Suppressor macrophage treated with lipopolysaccharide for 4 hours (primary cell): Measurements from ENCODE around the gene HMGCS2.
"Not testable (repeated sequence)": the region's sequence is repeated elsewhere in the genome, so short reads cannot be mapped to it uniquely, and the experiment has no call there.

Source experiments
- DNase-seq: peaks from one replicate; pipeline ENCODE4 v3.0.0-alpha.2; 2020

HMGCS2 gene

GRCh38 chr1:119787776-119788175 lies 19.1 kb upstream of the HMGCS2 start:
- DNase-seq = no peak

- DNase-seq = peak; percentile 46
These were observed 17.9 kb upstream of the HMGCS2 start for GRCh38 chr1:119786473-119787050.

GRCh38 chr1:119786046-119786445 lies 17.3 kb upstream of the HMGCS2 start:
- DNase-seq = not testable (repeated sequence)

GRCh38 chr1:119784191-119784781 lies 15.6 kb upstream of the HMGCS2 start:
- peak; percentile 57 for DNase-seq

GRCh38 chr1:119783354-119784185 lies 14.9 kb upstream of the HMGCS2 start:
- DNase-seq = peak; percentile 23

- DNase-seq = no peak
These were observed 14.1 kb upstream of the HMGCS2 start for GRCh38 chr1:119782631-119783325.

GRCh38 chr1:119781434-119782210 lies 12.9 kb upstream of the HMGCS2 start:
- no peak for DNase-seq

GRCh38 chr1:119779869-119780356 lies 11.2 kb upstream of the HMGCS2 start:
- no peak for DNase-seq

GRCh38 chr1:119778886-119779560 lies 10.3 kb upstream of the HMGCS2 start:
- DNase-seq = no peak

- no peak for DNase-seq
These were observed 9.7 kb upstream of the HMGCS2 start for GRCh38 chr1:119778359-119778758.

- no peak for DNase-seq
These were observed 6.2 kb upstream of the HMGCS2 start for GRCh38 chr1:119774746-119775490.

- no peak for DNase-seq
These were observed 5.1 kb upstream of the HMGCS2 start for GRCh38 chr1:119773711-119774241.

- no peak for DNase-seq
These were observed 3.6 kb upstream of the HMGCS2 start for GRCh38 chr1:119772298-119772697.

GRCh38 chr1:119771770-119772169 lies 3.1 kb upstream of the HMGCS2 start:
- no peak for DNase-seq

GRCh38 chr1:119771016-119771415 lies 2.3 kb upstream of the HMGCS2 start:
- DNase-seq = no peak

- DNase-seq = no peak
These were observed 1.2 kb downstream of the HMGCS2 start for GRCh38 chr1:119767486-119767885.

GRCh38 chr1:119766374-119766794 lies 2.3 kb downstream of the HMGCS2 start:
- no peak for DNase-seq

GRCh38 chr1:119764220-119764619 lies 4.5 kb downstream of the HMGCS2 start:
- no peak for DNase-seq

- DNase-seq = no peak
These were observed 5.8 kb downstream of the HMGCS2 start for GRCh38 chr1:119762953-119763352.

- DNase-seq = no peak
These were observed 6.3 kb downstream of the HMGCS2 start for GRCh38 chr1:119762409-119762808.

GRCh38 chr1:119758584-119758983 lies 10.1 kb downstream of the HMGCS2 start:
- DNase-seq = no peak
